Esophagus muscularis mucosa (tissue), 3 donors: ENCODE measurements around the gene TERB1.

Experiments
- CTCF ChIP-seq, 3 experiments: fragments of 200-600 bp in 2 of 3; fragments of 450-650 bp in 1 of 3; sonication (generic) in 2 of 3; IDR thresholded peaks; one replicate each; pipeline ENCODE4 v1.5.1; 2017 to 2019; ENCODE audit warnings: antibody characterized with exemption in 3 of 3, mild to moderate bottlenecking in 2 of 3, moderate library complexity in 1 of 3
- POLR2A ChIP-seq: fragments of 450-650 bp; IDR thresholded peaks from one replicate; pipeline ENCODE4 v1.6.1; 2017; ENCODE audit warnings: antibody characterized with exemption, moderate library complexity, mild to moderate bottlenecking, low read depth
- POLR2AphosphoS5 ChIP-seq, 2 donors: sonication (generic); formaldehyde crosslinking; IDR thresholded peaks; one replicate each; pipeline ENCODE4 v1.6.1; 2017; ENCODE audit warnings: antibody characterized with exemption in 2 of 2

- no peak for TF ChIP-seq POLR2AphosphoS5 (IDR thresholded peaks at IDR 0.05)
- no peak for TF ChIP-seq CTCF (IDR thresholded peaks at IDR 0.05)
- no peak for TF ChIP-seq POLR2A
Measured at GRCh38 chr16:66849549-66849948, 48.2 kb upstream of the TERB1 start.
